GM12892 (cell line): Measurements from ENCODE around the gene LAP3.

Experiments used
- POLR2A ChIP-seq: IDR thresholded peaks from 2 replicates; pipeline ENCODE4 v1.6.1; 2011; ENCODE audit warnings: low read depth, low read length, control low read depth
- POLR2AphosphoS5 ChIP-seq: IDR thresholded peaks from 2 replicates; pipeline ENCODE4 v1.6.1; 2011; ENCODE audit warnings: low read depth, low read length, control low read depth
- TAF1 ChIP-seq: IDR thresholded peaks from 2 replicates; pipeline ENCODE4 v1.6.1; 2011; ENCODE audit warnings: low read depth, mild to moderate bottlenecking, control low read depth, low read length, borderline replicate concordance

- no peak for TF ChIP-seq TAF1
- TF ChIP-seq POLR2AphosphoS5, result no peak
- TF ChIP-seq POLR2A, result no peak
Observed at GRCh38 chr4:17546222-17546621, 30.8 kb upstream of the LAP3 start.
